SK-N-SH (cell line): ENCODE measurements around the gene FCHO2. TPM values are rescaled to one million over a fixed set of nuclear protein-coding genes. Genes with fewer than 3 reads are reported as not detected.

Experiments used
- CTCF ChIA-PET: fragments of 300-600, 350-600 bp; formaldehyde crosslinking; extraction: SDS; loops from one replicate; lab custom pipeline; 2021; lab: Yijun Ruan, JAX
- POLR2A ChIA-PET: fragments of 350-600 bp; sonication (Branson Sonifier 250); formaldehyde crosslinking; extraction: SDS; loops from one replicate; lab custom pipeline; 2020; ENCODE audit warnings: antibody characterized with exemption, inconsistent platforms; lab: Yijun Ruan, JAX
- DNase-seq: peaks from one replicate; pipeline ENCODE4 v3.0.0; 2012
- H2AFZ ChIP-seq: fragments of 200-600 bp; sonication (generic); 2 replicates; pipeline ENCODE4 v1.8.1; 2016; ENCODE audit warnings: antibody characterized with exemption, mild to moderate bottlenecking, low read depth
- H3F3A ChIP-seq: fragments of 200-600 bp; sonication (generic); replicated peaks from 2 replicates; pipeline ENCODE3; 2016; ENCODE audit warnings: antibody characterized with exemption, mild to moderate bottlenecking; ENCODE audit not compliant: insufficient read depth
- H3K27ac ChIP-seq, 2 experiments: fragments of 200-500 bp in 1 of 2; fragments of 200-600 bp in 1 of 2; sonication (Bioruptor generic) in 1 of 2; sonication (generic), shearing (Covaris generic) in 1 of 2; 2 replicates each; pipeline versions ENCODE4 v1.5.1 to v1.6.1; 2014 to 2016; ENCODE audit warnings: low read depth in 2 of 2, inconsistent platforms in 1 of 2, low read length in 1 of 2, mild to moderate bottlenecking in 1 of 2, mixed read lengths in 1 of 2
- H3K27me3 ChIP-seq: fragments of 200-600 bp; sonication (generic), shearing (Covaris generic); 2 replicates; pipeline ENCODE4 v1.6.1; 2016; ENCODE audit warnings: mixed run types; ENCODE audit not compliant: insufficient read depth
- H3K36me3 ChIP-seq, 2 experiments: fragments of 200-500 bp in 1 of 2; fragments of 200-600 bp in 1 of 2; sonication (Bioruptor generic) in 1 of 2; sonication (generic) in 1 of 2; replicated peaks in 1 of 2; 2 replicates each; pipeline versions ENCODE3 to v1.5.1; 2014 to 2016; ENCODE audit warnings: low read length in 1 of 2, mild to moderate bottlenecking in 1 of 2; ENCODE audit not compliant: insufficient read depth in 2 of 2, control insufficient read depth in 1 of 2
- H3K4me1 ChIP-seq, 2 experiments: fragments of 200-500 bp in 1 of 2; fragments of 200-600 bp in 1 of 2; sonication (Bioruptor generic) in 1 of 2; sonication (generic), shearing (Covaris generic) in 1 of 2; 2 replicates each; pipeline versions ENCODE4 v1.5.1 to v1.6.1; 2014 to 2016; ENCODE audit warnings: low read depth in 1 of 2, low read length in 1 of 2, mixed run types in 1 of 2; ENCODE audit not compliant: insufficient read depth in 2 of 2, control insufficient read depth in 1 of 2
- H3K4me2 ChIP-seq: fragments of 200-600 bp; sonication (generic), shearing (Covaris generic); 2 replicates; pipeline ENCODE4 v1.6.1; 2017; ENCODE audit warnings: mixed run types
- H3K4me3 ChIP-seq, 2 experiments: fragments of 200-500 bp in 1 of 2; fragments of 200-600 bp in 1 of 2; sonication (Bioruptor generic) in 1 of 2; sonication (generic), shearing (Covaris generic) in 1 of 2; 2 replicates each; pipeline versions ENCODE4 v1.5.1 to v1.8.1; 2014 to 2016; ENCODE audit warnings: low read depth in 2 of 2, inconsistent platforms in 1 of 2, low read length in 1 of 2, mild to moderate bottlenecking in 1 of 2, mixed read lengths in 1 of 2, moderate library complexity in 1 of 2
- H3K79me2 ChIP-seq: fragments of 200-600 bp; sonication (generic); 2 replicates; pipeline ENCODE4 v1.8.1; 2017; ENCODE audit warnings: mild to moderate bottlenecking; ENCODE audit not compliant: insufficient read depth
- H3K9ac ChIP-seq: fragments of 200-600 bp; sonication (generic); 2 replicates; pipeline ENCODE4 v1.6.1; 2017; ENCODE audit warnings: mixed run types
- H3K9me2 ChIP-seq: fragments of 200-600 bp; sonication (generic); 2 replicates; pipeline ENCODE4 v1.6.1; 2017; ENCODE audit warnings: mixed run types
- H3K9me3 ChIP-seq: fragments of 200-600 bp; sonication (generic); 2 replicates; pipeline ENCODE4 v1.6.1; 2017; ENCODE audit warnings: mixed run types, mild to moderate bottlenecking, moderate library complexity
- H4K20me1 ChIP-seq: fragments of 200-600 bp; sonication (generic); 2 replicates; pipeline ENCODE4 v1.6.1; 2017; ENCODE audit warnings: mild to moderate bottlenecking, mixed run types; ENCODE audit not compliant: insufficient read depth
- ELF1 ChIP-seq: IDR thresholded peaks from 2 replicates; pipeline ENCODE4 v1.4.0; 2012
- EZH2phosphoT487 ChIP-seq: fragments of 200-600 bp; sonication (generic); IDR thresholded peaks from 2 replicates; pipeline ENCODE4 v1.6.1; 2017; ENCODE audit warnings: low read depth, mixed run types, mild to moderate bottlenecking, antibody characterized with exemption, moderate library complexity, borderline replicate concordance
- FOSL2 ChIP-seq: IDR thresholded peaks from 2 replicates; pipeline ENCODE4 v1.4.0; 2012; ENCODE audit warnings: low read depth, mild to moderate bottlenecking, moderate library complexity, borderline replicate concordance
- FOXJ3 ChIP-seq: sonication (generic); formaldehyde crosslinking; IDR thresholded peaks from 2 replicates; pipeline ENCODE4 v1.5.1; 2020; ENCODE audit warnings: mild to moderate bottlenecking, missing genetic modification reagents
- FOXM1 ChIP-seq: IDR thresholded peaks from 2 replicates; pipeline ENCODE4 v1.4.0; 2012; ENCODE audit warnings: low read depth, mild to moderate bottlenecking
- GATA2 ChIP-seq: sonication (generic); formaldehyde crosslinking; IDR thresholded peaks from 2 replicates; pipeline ENCODE4 v1.5.0; 2020; ENCODE audit warnings: mild to moderate bottlenecking, missing genetic modification reagents
- POLR2AphosphoS5 ChIP-seq: IDR thresholded peaks from 2 replicates; pipeline ENCODE4 v1.6.1; 2012; ENCODE audit warnings: low read depth, low read length
- RCOR1 ChIP-seq: fragments of 150-350 bp; IDR thresholded peaks from 2 replicates; pipeline ENCODE4 v1.6.1; 2017; ENCODE audit warnings: antibody characterized with exemption, low read length
- RXRA ChIP-seq: IDR thresholded peaks from 2 replicates; pipeline ENCODE4 v1.4.0; 2012; ENCODE audit warnings: low read depth, mild to moderate bottlenecking, borderline replicate concordance
- SIN3A ChIP-seq: IDR thresholded peaks from 2 replicates; pipeline ENCODE4 v1.6.1; 2012; ENCODE audit warnings: low read depth, mild to moderate bottlenecking, low read length, moderate library complexity, borderline replicate concordance
- SMC3 ChIP-seq: IDR thresholded peaks from 2 replicates; pipeline ENCODE4 v1.6.1; 2012; ENCODE audit warnings: low read depth, low read length, improper control_type of control experiment
- TEAD4 ChIP-seq: IDR thresholded peaks from 2 replicates; pipeline ENCODE4 v1.4.0; 2012; ENCODE audit warnings: mild to moderate bottlenecking, borderline replicate concordance; ENCODE audit not compliant: insufficient read depth
- YY1 ChIP-seq: IDR thresholded peaks from 2 replicates; pipeline ENCODE4 v1.4.0; 2012; ENCODE audit warnings: low read depth, mild to moderate bottlenecking
- WGBS: methylation state at CpG from one replicate; pipeline ENCODE4 v1.1.6; 2017; ENCODE audit warnings: low lambda C conversion rate; 5-methylcytosine and 5-hydroxymethylcytosine counted together
- polyA plus RNA-seq, 3 experiments: library from polyadenylated mRNA; depleted of rRNA; stranded (reverse); fragments of >200 nt; gene quantifications; 2 replicates each; pipeline ENCODE4 v1.2.3, GENCODE V29; 2012
- TF ChIP-seq, protein P1 (sequence below): IDR thresholded peaks from 2 replicates; pipeline ENCODE4 v1.4.0; 2012; ENCODE audit warnings: low read depth
- TF ChIP-seq, protein P2 (sequence below): IDR thresholded peaks from 2 replicates; pipeline ENCODE4 v1.4.0; 2012; ENCODE audit warnings: low read depth, borderline replicate concordance
- TF ChIP-seq, protein P3 (sequence below): IDR thresholded peaks from 2 replicates; pipeline ENCODE4 v1.6.1; 2012; ENCODE audit warnings: mild to moderate bottlenecking, low read depth, low read length, moderate library complexity
- TF ChIP-seq, protein P4 (sequence below): fragments of 150-350 bp; IDR thresholded peaks from 2 replicates; pipeline ENCODE4 v1.6.1; 2017; ENCODE audit warnings: antibody characterized with exemption, low read length, low read depth, borderline replicate concordance
- TF ChIP-seq, protein P5 (sequence below): IDR thresholded peaks from 2 replicates; pipeline ENCODE4; 2012

Gene FCHO2
- polyA plus RNA-seq, 1 of the 3 experiments (the other 2 are of a cell fraction) = 5.2 TPM

DNA sequence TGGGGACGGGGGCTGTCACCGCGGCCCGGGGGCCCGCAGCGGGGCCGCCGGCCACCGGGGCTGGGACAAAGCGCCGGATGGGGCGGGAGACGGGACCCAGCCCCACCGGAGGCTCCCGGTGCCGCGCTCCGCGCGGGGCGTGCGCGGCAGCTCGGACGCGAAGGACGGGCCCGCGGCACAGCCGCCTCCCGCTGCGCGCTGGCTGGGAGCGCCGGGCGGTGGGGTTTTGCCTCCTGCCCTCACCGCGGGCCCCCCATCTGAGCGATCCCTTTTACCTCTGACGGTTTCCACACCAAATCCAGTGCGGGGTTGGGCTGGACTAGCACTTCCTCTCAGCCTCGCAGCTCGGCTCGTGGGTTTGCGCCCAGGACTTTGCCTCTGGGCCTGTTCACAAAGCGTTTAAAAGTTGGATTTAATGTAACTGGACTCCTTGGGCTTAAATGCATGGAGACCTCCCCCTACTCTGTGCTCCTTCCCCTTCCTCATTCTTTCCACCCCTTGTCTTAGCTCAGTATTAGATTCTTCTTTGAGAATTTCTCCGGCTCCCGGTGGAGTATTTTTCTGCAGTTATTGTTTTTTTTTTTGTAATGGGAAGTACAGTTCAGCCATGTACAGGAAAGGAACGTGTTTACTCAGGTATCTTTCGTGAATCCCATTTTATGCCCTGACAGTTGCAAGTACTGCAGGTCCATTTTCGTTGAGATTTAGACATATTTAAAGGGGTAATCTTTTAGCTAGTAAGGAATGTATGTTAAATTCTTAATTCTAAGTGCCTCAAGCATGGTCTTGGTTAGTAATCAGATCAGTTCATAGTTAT is 691 bp downstream of the FCHO2 start:
- H3K9me3 ChIP-seq = no peaks in the 10 kb centered on the region
- H3K4me1 ChIP-seq = peaks cover 4 to 5% of the 10 kb centered on the region in 2 experiments; a peak in 3 of 4 replicates
- H3K79me2 ChIP-seq = peaks cover 50% of the 10 kb centered on the region
- H2AFZ ChIP-seq = peak overlapping the region; percentile 51
- H3F3A ChIP-seq = peaks cover 19% of the 10 kb centered on the region
- H3K9me2 ChIP-seq = no peaks in the 10 kb centered on the region
- H3K4me3 ChIP-seq = peak overlapping the region; percentile 69 to 78
- ChIA-PET CTCF (interaction anchor here (0.6 to 2.4 kb wide), 23 partner anchors 9 to 617 kb away, joined by 3 to 8 read pairs (median 3); no protein-coding TSS in a partner anchor), POLR2A (no interaction called here)
- peak overlapping the region; percentile 74 for H3K4me2 ChIP-seq
- DNase-seq = peak; percentile 88
- no peaks in the 10 kb centered on the region for H3K27me3 ChIP-seq
- H3K36me3 ChIP-seq = peaks cover 0 to 3% of the 10 kb centered on the region in 2 experiments
- H4K20me1 ChIP-seq = no peaks in the 10 kb centered on the region; the same call in 1 of the 2 replicates
- H3K27ac ChIP-seq = peak overlapping the region; percentile 80 to 88
- TF ChIP-seq, protein P1, sequence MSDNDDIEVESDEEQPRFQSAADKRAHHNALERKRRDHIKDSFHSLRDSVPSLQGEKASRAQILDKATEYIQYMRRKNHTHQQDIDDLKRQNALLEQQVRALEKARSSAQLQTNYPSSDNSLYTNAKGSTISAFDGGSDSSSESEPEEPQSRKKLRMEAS = peak; percentile 47; the same call in 1 of the 2 replicates
- TF ChIP-seq SMC3 = no peak
- TF ChIP-seq ELF1 = 0 out of 2 replicates have a peak, but pooled peaks have one; percentile 20
- no peak for TF ChIP-seq YY1
- 2% methylated on average over 18 of the region's 51 CpGs for WGBS
- H3K9ac ChIP-seq = peak overlapping the region; percentile 83

DNA sequence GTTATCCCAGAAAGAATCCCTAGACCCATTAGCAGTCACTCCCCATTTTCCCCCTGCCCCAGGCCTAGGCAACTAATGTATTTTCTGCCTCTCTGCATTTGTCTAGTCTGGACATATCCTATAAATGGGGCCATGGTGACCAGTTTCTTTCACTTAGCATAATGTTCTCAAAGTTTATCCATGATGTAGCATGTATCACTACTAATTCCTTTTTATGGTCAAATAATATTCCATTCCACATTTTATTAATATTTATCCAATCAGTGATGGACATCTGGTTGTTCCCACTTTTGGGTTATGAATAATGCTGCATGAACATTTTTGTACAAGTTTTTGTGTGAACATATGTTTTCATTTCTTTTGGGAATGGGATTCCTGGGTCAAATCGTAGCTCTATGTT is 1.5 kb downstream of the FCHO2 start:
- Histone ChIP-seq H3K27me3 (no peaks in the 10 kb centered on the region), H3K9me3 (no peaks in the 10 kb centered on the region), H4K20me1 (no peaks in the 10 kb centered on the region; the same call in 1 of the 2 replicates), H3K27ac (peak overlapping the region in 1 of 2 experiments; percentile 80; a peak in 2 of 4 replicates), H3K9me2 (no peaks in the 10 kb centered on the region), H3K36me3 (peaks cover 0 to 3% of the 10 kb centered on the region in 2 experiments), H3K79me2 (peaks cover 58% of the 10 kb centered on the region), H3K4me3 (peak overlapping the region; percentile 69 to 78), H3K4me2 (peak overlapping the region; percentile 74), H3K4me1 (peaks cover 0 to 5% of the 10 kb centered on the region in 2 experiments; a peak in 2 of 4 replicates), H3F3A (peaks cover 11% of the 10 kb centered on the region), H2AFZ (no peak overlapping the region), H3K9ac (peak overlapping the region; percentile 83; the same call in 1 of the 2 replicates)
- ChIA-PET CTCF (interaction anchor here (1.1 kb wide), 1 partner anchor 494 kb away, joined by 5 read pairs; no protein-coding TSS in a partner anchor), POLR2A (no interaction called here)
- no peak for DNase-seq
- 82% methylated on average over 1 of the region's 1 CpG for WGBS
- TF ChIP-seq RXRA (no peak), EZH2phosphoT487 (no peak), FOXJ3 (CRISPR knock-in tag) (no peak), SIN3A (no peak), FOSL2 (no peak), RCOR1 (no peak), GATA2 (CRISPR knock-in tag) (no peak), POLR2AphosphoS5 (no peak), TEAD4 (no peak), FOXM1 (no peak)
- TF ChIP-seq, protein P2, sequence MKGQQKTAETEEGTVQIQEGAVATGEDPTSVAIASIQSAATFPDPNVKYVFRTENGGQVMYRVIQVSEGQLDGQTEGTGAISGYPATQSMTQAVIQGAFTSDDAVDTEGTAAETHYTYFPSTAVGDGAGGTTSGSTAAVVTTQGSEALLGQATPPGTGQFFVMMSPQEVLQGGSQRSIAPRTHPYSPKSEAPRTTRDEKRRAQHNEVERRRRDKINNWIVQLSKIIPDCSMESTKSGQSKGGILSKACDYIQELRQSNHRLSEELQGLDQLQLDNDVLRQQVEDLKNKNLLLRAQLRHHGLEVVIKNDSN = no peak
- TF ChIP-seq, protein P3, sequence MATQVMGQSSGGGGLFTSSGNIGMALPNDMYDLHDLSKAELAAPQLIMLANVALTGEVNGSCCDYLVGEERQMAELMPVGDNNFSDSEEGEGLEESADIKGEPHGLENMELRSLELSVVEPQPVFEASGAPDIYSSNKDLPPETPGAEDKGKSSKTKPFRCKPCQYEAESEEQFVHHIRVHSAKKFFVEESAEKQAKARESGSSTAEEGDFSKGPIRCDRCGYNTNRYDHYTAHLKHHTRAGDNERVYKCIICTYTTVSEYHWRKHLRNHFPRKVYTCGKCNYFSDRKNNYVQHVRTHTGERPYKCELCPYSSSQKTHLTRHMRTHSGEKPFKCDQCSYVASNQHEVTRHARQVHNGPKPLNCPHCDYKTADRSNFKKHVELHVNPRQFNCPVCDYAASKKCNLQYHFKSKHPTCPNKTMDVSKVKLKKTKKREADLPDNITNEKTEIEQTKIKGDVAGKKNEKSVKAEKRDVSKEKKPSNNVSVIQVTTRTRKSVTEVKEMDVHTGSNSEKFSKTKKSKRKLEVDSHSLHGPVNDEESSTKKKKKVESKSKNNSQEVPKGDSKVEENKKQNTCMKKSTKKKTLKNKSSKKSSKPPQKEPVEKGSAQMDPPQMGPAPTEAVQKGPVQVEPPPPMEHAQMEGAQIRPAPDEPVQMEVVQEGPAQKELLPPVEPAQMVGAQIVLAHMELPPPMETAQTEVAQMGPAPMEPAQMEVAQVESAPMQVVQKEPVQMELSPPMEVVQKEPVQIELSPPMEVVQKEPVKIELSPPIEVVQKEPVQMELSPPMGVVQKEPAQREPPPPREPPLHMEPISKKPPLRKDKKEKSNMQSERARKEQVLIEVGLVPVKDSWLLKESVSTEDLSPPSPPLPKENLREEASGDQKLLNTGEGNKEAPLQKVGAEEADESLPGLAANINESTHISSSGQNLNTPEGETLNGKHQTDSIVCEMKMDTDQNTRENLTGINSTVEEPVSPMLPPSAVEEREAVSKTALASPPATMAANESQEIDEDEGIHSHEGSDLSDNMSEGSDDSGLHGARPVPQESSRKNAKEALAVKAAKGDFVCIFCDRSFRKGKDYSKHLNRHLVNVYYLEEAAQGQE = no peak
- TF ChIP-seq, protein P4, sequence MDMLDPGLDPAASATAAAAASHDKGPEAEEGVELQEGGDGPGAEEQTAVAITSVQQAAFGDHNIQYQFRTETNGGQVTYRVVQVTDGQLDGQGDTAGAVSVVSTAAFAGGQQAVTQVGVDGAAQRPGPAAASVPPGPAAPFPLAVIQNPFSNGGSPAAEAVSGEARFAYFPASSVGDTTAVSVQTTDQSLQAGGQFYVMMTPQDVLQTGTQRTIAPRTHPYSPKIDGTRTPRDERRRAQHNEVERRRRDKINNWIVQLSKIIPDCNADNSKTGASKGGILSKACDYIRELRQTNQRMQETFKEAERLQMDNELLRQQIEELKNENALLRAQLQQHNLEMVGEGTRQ = no peak
- TF ChIP-seq, protein P5, sequence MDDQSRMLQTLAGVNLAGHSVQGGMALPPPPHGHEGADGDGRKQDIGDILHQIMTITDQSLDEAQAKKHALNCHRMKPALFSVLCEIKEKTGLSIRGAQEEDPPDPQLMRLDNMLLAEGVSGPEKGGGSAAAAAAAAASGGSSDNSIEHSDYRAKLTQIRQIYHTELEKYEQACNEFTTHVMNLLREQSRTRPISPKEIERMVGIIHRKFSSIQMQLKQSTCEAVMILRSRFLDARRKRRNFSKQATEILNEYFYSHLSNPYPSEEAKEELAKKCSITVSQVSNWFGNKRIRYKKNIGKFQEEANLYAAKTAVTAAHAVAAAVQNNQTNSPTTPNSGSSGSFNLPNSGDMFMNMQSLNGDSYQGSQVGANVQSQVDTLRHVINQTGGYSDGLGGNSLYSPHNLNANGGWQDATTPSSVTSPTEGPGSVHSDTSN = no peak
- TF ChIP-seq, protein P1 = no peak
